ENCODE data around the gene MYO18B.

GRCh38 chr22:25692397-25693267, 49.4 kb upstream of the MYO18B start:
- no peak for TF ChIP-seq CTCF (optimal IDR thresholded peaks at IDR 0.05 in 1 of 3, IDR thresholded peaks at IDR 0.05 in 1 of 3, conservative IDR thresholded peaks at IDR 0.05 in 1 of 3; ENCODE audit: extremely low read depth in 1 of 3, insufficient read depth in 2 of 3, low read length in 3 of 3)
- no peak for TF ChIP-seq EZH2 (IDR thresholded peaks at IDR 0.05; ENCODE audit: low read length)

All from keratinocyte (primary cell).